ENCODE measurements around the gene KCND3. TPM values are rescaled to one million over a fixed set of nuclear protein-coding genes. Genes with fewer than 3 reads are reported as not detected.

The KCND3 gene
- total and polyA plus RNA-seq, 2 donors from 2014 or later, result 1.2 to 12.6 TPM

DNA sequence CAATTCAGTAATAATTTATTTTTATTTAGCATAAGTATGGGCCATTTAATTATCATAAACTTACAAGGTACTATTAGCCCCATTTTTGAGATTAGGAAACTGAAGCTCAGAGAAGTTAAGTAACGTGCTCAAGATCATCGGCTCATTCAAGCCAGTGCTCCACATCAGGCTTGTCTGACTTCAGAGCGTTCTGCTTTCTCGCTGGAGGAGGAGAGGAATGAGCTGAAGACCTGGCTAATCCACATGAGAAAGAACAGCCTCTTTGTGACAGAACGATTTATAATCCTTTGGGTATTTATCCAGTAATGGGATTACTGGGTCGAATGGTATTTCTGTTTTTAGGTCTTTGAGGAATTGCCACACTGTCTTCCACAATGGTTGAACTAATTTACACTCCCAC, 194.1 kb downstream of the KCND3 start:
- DNase-seq, result no peak
- Histone ChIP-seq H3K27ac (ENCODE audit: low read depth in 2 of 2, low read length in 2 of 2) (no peak overlapping the region), H3K4me3 (ENCODE audit: low read length in 3 of 3) (no peak overlapping the region), H3K9ac (ENCODE audit: low read length in 3 of 3) (no peak overlapping the region), H3K27me3 (ENCODE audit: control insufficient read depth, insufficient read depth, low read length) (no peaks in the 10 kb centered on the region), H3K9me3 (ENCODE audit: control insufficient read depth in 2 of 3, insufficient read depth in 1 of 3, low read length in 3 of 3) (no peaks in the 10 kb centered on the region), H3K36me3 (ENCODE audit: control insufficient read depth in 2 of 3, insufficient read depth in 3 of 3, low read length in 3 of 3) (no peaks in the 10 kb centered on the region), H3K4me1 (ENCODE audit: control insufficient read depth in 2 of 3, insufficient read depth in 2 of 3, low read depth in 1 of 3, low read length in 3 of 3) (no peaks in the 10 kb centered on the region)
- TF ChIP-seq CTCF (IDR thresholded peaks at IDR 0.05; ENCODE audit: borderline replicate concordance, extremely low read depth, insufficient read depth), result no peak
- intact Hi-C loops (cut with DNase I), result no loop called here
- no peak for FAIRE-seq

DNA sequence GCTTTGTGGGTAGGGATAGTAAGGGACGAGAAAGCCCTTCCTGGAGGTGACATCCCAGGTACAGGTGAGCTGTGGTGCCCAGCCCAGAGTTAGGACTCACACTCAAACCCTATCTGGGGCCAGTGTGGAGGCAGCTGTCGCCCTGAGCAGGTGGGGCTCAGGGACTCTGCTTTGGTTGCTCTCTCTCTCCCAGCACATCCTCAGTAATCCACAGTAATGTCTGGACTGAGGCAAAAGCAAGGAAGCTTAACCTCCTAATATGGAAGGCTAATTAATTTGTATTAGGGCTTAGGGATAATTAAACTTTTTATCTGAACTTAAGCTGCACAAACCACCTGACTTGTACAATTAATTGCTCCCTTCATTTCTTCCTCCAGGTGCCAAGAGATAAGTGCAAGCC, 195.5 kb downstream of the KCND3 start:
- H3K4me1 ChIP-seq (ENCODE audit: control insufficient read depth in 2 of 3, insufficient read depth in 2 of 3, low read depth in 1 of 3, low read length in 3 of 3), result no peaks in the 10 kb centered on the region
- intact Hi-C loops (cut with DNase I), result no loop called here

DNA sequence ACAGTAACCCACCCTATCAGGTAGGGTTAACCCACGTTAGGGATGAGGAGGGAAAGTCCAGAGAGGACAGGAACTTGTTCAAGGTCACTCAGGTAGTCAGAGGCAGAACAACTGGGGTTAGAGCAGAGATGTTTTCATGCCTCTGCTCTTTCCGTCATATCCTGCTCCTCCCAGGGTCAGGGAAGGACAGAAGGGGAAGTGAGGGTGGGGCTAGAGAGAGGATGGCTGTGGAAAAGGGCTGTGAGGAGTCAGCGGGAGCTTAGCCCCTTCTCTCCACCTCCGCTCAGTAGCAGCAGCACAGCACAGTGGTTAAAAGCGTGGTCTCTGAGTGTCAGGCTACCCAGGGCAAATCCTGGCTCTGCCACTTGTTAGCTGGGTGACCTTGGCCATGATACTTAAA, 197.2 kb downstream of the KCND3 start:
- no peaks in the 10 kb centered on the region for H3K4me1 ChIP-seq (ENCODE audit: control insufficient read depth in 2 of 3, insufficient read depth in 2 of 3, low read depth in 1 of 3, low read length in 3 of 3)
- DNase-seq (no peak), FAIRE-seq (no peak)
- no peak for TF ChIP-seq CTCF (IDR thresholded peaks at IDR 0.05; ENCODE audit: borderline replicate concordance, extremely low read depth, insufficient read depth)
- no peak overlapping the region for H3K27ac ChIP-seq (ENCODE audit: low read depth in 2 of 2, low read length in 2 of 2)
- no peaks in the 10 kb centered on the region for H3K9me3 ChIP-seq (ENCODE audit: control insufficient read depth in 2 of 3, insufficient read depth in 1 of 3, low read length in 3 of 3)
- H3K36me3 ChIP-seq (ENCODE audit: control insufficient read depth in 2 of 3, insufficient read depth in 3 of 3, low read length in 3 of 3), result no peaks in the 10 kb centered on the region
- no peak overlapping the region for H3K9ac ChIP-seq (ENCODE audit: low read length in 3 of 3)
- H3K27me3 ChIP-seq (ENCODE audit: control insufficient read depth, insufficient read depth, low read length), result no peaks in the 10 kb centered on the region
- intact Hi-C loops (cut with DNase I), result no loop called here
- H3K4me3 ChIP-seq (ENCODE audit: low read length in 3 of 3), result no peak overlapping the region

More for the DNA sequence above, 195.5 kb downstream of the KCND3 start:
- Histone ChIP-seq H3K4me3 (ENCODE audit: low read length in 3 of 3) (no peak overlapping the region), H3K27ac (ENCODE audit: low read depth in 2 of 2, low read length in 2 of 2) (no peak overlapping the region), H3K27me3 (ENCODE audit: control insufficient read depth, insufficient read depth, low read length) (no peaks in the 10 kb centered on the region), H3K9ac (ENCODE audit: low read length in 3 of 3) (no peak overlapping the region), H3K9me3 (ENCODE audit: control insufficient read depth in 2 of 3, insufficient read depth in 1 of 3, low read length in 3 of 3) (no peaks in the 10 kb centered on the region), H3K36me3 (ENCODE audit: control insufficient read depth in 2 of 3, insufficient read depth in 3 of 3, low read length in 3 of 3) (no peaks in the 10 kb centered on the region)
- FAIRE-seq (no peak), DNase-seq (no peak)
- TF ChIP-seq CTCF (IDR thresholded peaks at IDR 0.05; ENCODE audit: borderline replicate concordance, extremely low read depth, insufficient read depth), result no peak

- H3K9me3 ChIP-seq (ENCODE audit: control insufficient read depth in 2 of 3, insufficient read depth in 1 of 3, low read length in 3 of 3), result no peaks in the 10 kb centered on the region
- DNase-seq (no peak), FAIRE-seq (no peak)
- no peaks in the 10 kb centered on the region for H3K27me3 ChIP-seq (ENCODE audit: control insufficient read depth, insufficient read depth, low read length)
- H3K9ac ChIP-seq (ENCODE audit: low read length in 3 of 3), result no peak overlapping the region
- intact Hi-C loops (cut with DNase I), result no loop called here
- no peaks in the 10 kb centered on the region for H3K4me1 ChIP-seq (ENCODE audit: control insufficient read depth in 2 of 3, insufficient read depth in 2 of 3, low read depth in 1 of 3, low read length in 3 of 3)
- no peaks in the 10 kb centered on the region for H3K36me3 ChIP-seq (ENCODE audit: control insufficient read depth in 2 of 3, insufficient read depth in 3 of 3, low read length in 3 of 3)
- no peak overlapping the region for H3K4me3 ChIP-seq (ENCODE audit: low read length in 3 of 3)
- no peak for TF ChIP-seq CTCF (IDR thresholded peaks at IDR 0.05; ENCODE audit: borderline replicate concordance, extremely low read depth, insufficient read depth)
- H3K27ac ChIP-seq (ENCODE audit: low read depth in 2 of 2, low read length in 2 of 2), result no peak overlapping the region
Measured at GRCh38 chr1:111791776-111792175, 197.7 kb downstream of the KCND3 start.

All from kidney (tissue), 14 donors.